HepG2 (cell line): Measurements from ENCODE around the gene ZKSCAN2. TPM values are rescaled to one million over a fixed set of nuclear protein-coding genes. Genes with fewer than 3 reads are reported as not detected.
A peak's percentile ranks its signal among the peaks of the same experiment; 100 is the strongest.

Source experiments
- AFF4 ChIP-seq: sonication (generic); formaldehyde crosslinking; IDR thresholded peaks from 2 replicates; pipeline ENCODE4 v1.4.0; 2020; ENCODE audit warnings: missing genetic modification reagents
- ARNT2 ChIP-seq: sonication (generic); formaldehyde crosslinking; IDR thresholded peaks from 2 replicates; pipeline ENCODE4 v1.8.0; 2022; ENCODE audit warnings: mild to moderate bottlenecking, low read depth, missing genetic modification reagents, moderate library complexity
- CBX2 ChIP-seq, 2 experiments: fragments of 200-600 bp in 1 of 2; sonication (generic); formaldehyde crosslinking in 1 of 2; IDR thresholded peaks; 2 replicates each; pipeline versions ENCODE4 v1.7.0 to v1.8.1; 2018 to 2022; ENCODE audit warnings: low read depth in 2 of 2, low read length in 1 of 2, mild to moderate bottlenecking in 1 of 2, missing genetic modification reagents in 1 of 2
- EP300 ChIP-seq, 3 experiments: sonication (generic) in 1 of 3; formaldehyde crosslinking in 1 of 3; IDR thresholded peaks; 2 replicates each; pipeline versions ENCODE4 v1.5.1 to v1.6.1; 2011 to 2020; ENCODE audit warnings: low read depth in 2 of 3, low read length in 2 of 3, borderline replicate concordance in 1 of 3, improper control_type of control experiment in 1 of 3, mild to moderate bottlenecking in 1 of 3, missing genetic modification reagents in 1 of 3, moderate library complexity in 1 of 3
- HNRNPL ChIP-seq: fragments of 200-400 bp; formaldehyde crosslinking; IDR thresholded peaks from 2 replicates; pipeline ENCODE4 v1.6.1; 2017; ENCODE audit warnings: mild to moderate bottlenecking, low read depth, low read length
- JARID2 ChIP-seq: sonication (generic); formaldehyde crosslinking; IDR thresholded peaks from 2 replicates; pipeline ENCODE4 v1.8.1; 2023; ENCODE audit warnings: missing genetic modification reagents, inconsistent platforms; ENCODE audit not compliant: insufficient replicate concordance
- MXI1 ChIP-seq: IDR thresholded peaks from 3 replicates; pipeline ENCODE4 v1.6.1; 2012; ENCODE audit warnings: low read depth, low read length, inconsistent platforms, borderline replicate concordance
- NFAT5 ChIP-seq: sonication (generic); formaldehyde crosslinking; IDR thresholded peaks from 2 replicates; pipeline ENCODE4 v1.4.0; 2020; ENCODE audit warnings: missing genetic modification reagents
- NKX3-1 ChIP-seq: sonication (generic); formaldehyde crosslinking; IDR thresholded peaks from 2 replicates; pipeline ENCODE4 v1.5.0; 2020; ENCODE audit warnings: missing genetic modification reagents
- SRSF1 ChIP-seq: fragments of 200-400 bp; formaldehyde crosslinking; optimal IDR thresholded peaks from 2 replicates; pipeline ENCODE3; 2017; ENCODE audit warnings: mild to moderate bottlenecking, low read depth, low read length, moderate library complexity
- ZNF10 ChIP-seq: sonication (generic); formaldehyde crosslinking; IDR thresholded peaks from 2 replicates; pipeline ENCODE4 v1.4.0; 2020; ENCODE audit warnings: mild to moderate bottlenecking, low read depth, missing genetic modification reagents, borderline replicate concordance
- ZNF251 ChIP-seq: sonication (generic); formaldehyde crosslinking; IDR thresholded peaks from 2 replicates; pipeline ENCODE4 v1.9.0; 2021; ENCODE audit warnings: mild to moderate bottlenecking, missing genetic modification reagents
- ZNF263 ChIP-seq: sonication (generic); formaldehyde crosslinking; IDR thresholded peaks from 2 replicates; pipeline ENCODE4 v1.4.0; 2020; ENCODE audit warnings: missing genetic modification reagents
- ZNF276 ChIP-seq: sonication (generic); formaldehyde crosslinking; IDR thresholded peaks from 2 replicates; pipeline ENCODE4 v1.4.0; 2020; ENCODE audit warnings: mild to moderate bottlenecking, low read depth, missing genetic modification reagents
- ZNF549 ChIP-seq: sonication (generic); formaldehyde crosslinking; IDR thresholded peaks from 2 replicates; pipeline ENCODE4 v1.5.0; 2020; ENCODE audit warnings: missing genetic modification reagents
- ZNF563 ChIP-seq: sonication (generic); formaldehyde crosslinking; IDR thresholded peaks from 2 replicates; pipeline ENCODE4 v1.8.0; 2022; ENCODE audit warnings: mild to moderate bottlenecking, moderate library complexity, missing genetic modification reagents
- ZNF580 ChIP-seq: IDR thresholded peaks from 2 replicates; pipeline ENCODE4 v1.6.1; 2016; ENCODE audit warnings: low read depth, borderline replicate concordance
- ZNF761 ChIP-seq: sonication (generic); formaldehyde crosslinking; conservative IDR thresholded peaks from 2 replicates; pipeline ENCODE4 v1.4.0; 2020; ENCODE audit warnings: mild to moderate bottlenecking, missing genetic modification reagents
- polyA plus RNA-seq, 8 experiments: library from polyadenylated mRNA; depleted of rRNA in 3 of 8; stranded (reverse) in 7 of 8; unstranded in 1 of 8; fragments of >200 nt; fragmentation: Illumina TruSeq in 4 of 8; extraction: Trizol in 4 of 8; gene quantifications; 2 replicates each; pipeline versions ENCODE4 v1.2.1 to v1.2.3, GENCODE V29; 2011 to 2016; ENCODE audit warnings: low read depth in 4 of 8, missing spikeins in 1 of 8, mixed read lengths in 1 of 8; ENCODE audit not compliant: insufficient read depth in 1 of 8
- total RNA-seq, 5 experiments: library from RNA; depleted of rRNA; stranded (reverse); fragments of >200 nt; fragmentation: Illumina TruSeq; extraction: Trizol; gene quantifications; 2 replicates each; pipeline ENCODE4 v1.2.3, GENCODE V29; 2016; ENCODE audit warnings: low read depth in 1 of 5

ZKSCAN2 gene
- total and polyA plus RNA-seq, 2 of the 13 experiments (the other 11 are each of a cell fraction or from before 2014, with no cell fraction given), result 4.2 to 11.1 TPM

- TF ChIP-seq ARNT2 (CRISPR knock-in tag) (peak; percentile 65; the same call in 1 of the 2 replicates), MXI1 (peak; percentile 91), ZNF761 (CRISPR knock-in tag) (peak; percentile 1; the same call in 1 of the 2 replicates), ZNF10 (CRISPR knock-in tag) (no peak), EP300 (IDR thresholded peaks at IDR 0.05; ENCODE audit: low read depth in 2 of 2, low read length in 2 of 2) (no peak), EP300 (CRISPR knock-in tag; IDR thresholded peaks at IDR 0.05; ENCODE audit: borderline replicate concordance) (no peak), HNRNPL (no peak), NKX3-1 (CRISPR knock-in tag) (0 out of 2 replicates have a peak, but pooled peaks have one; percentile 44), CBX2 (IDR thresholded peaks at IDR 0.05; ENCODE audit: low read depth, low read length) (no peak), CBX2 (CRISPR knock-in tag; IDR thresholded peaks at IDR 0.05; ENCODE audit: low read depth) (no peak), ZNF263 (CRISPR knock-in tag) (no peak), ZNF276 (peak; percentile 75; the same call in 1 of the 2 replicates), ZNF549 (CRISPR knock-in tag) (peak; percentile 63), ZNF251 (CRISPR knock-in tag) (no peak), NFAT5 (CRISPR knock-in tag) (peak; percentile 87), SRSF1 (no peak), ZNF580 (CRISPR knock-in tag) (0 out of 2 replicates have a peak, but pooled peaks have one; percentile 34), ZNF563 (CRISPR knock-in tag) (peak; percentile 99), AFF4 (CRISPR knock-in tag) (no peak), JARID2 (CRISPR knock-in tag) (no peak)
Measured at GRCh38 chr16:25257470-25257955, at the start of gene ZKSCAN2 (continued).
